Retinal pigment epithelial cell (primary cell): ENCODE measurements around the gene HYAL4.
"Not testable (repeated sequence)": the region's sequence is repeated elsewhere in the genome, so short reads cannot be mapped to it uniquely, and the experiment has no call there.

Source experiments
- DNase-seq: peaks from one replicate; pipeline ENCODE4 v3.0.0-alpha.2; 2010; ENCODE audit warnings: low read depth
- H3K4me3 ChIP-seq: 2 replicates; pipeline ENCODE4 v1.5.1; 2011; ENCODE audit warnings: mild to moderate bottlenecking, low read length, control low read depth, moderate library complexity
- TF ChIP-seq, protein P1 (sequence below): conservative IDR thresholded peaks from 2 replicates; pipeline ENCODE4 v1.5.1; 2011; ENCODE audit warnings: low read depth, low read length, control low read depth, inconsistent platforms

HYAL4 gene

GRCh38 chr7:123805287-123805686, 39.7 kb upstream of the HYAL4 start:
- DNase-seq, result no peak
- H3K4me3 ChIP-seq, result no peak overlapping the region
- TF ChIP-seq, protein P1, sequence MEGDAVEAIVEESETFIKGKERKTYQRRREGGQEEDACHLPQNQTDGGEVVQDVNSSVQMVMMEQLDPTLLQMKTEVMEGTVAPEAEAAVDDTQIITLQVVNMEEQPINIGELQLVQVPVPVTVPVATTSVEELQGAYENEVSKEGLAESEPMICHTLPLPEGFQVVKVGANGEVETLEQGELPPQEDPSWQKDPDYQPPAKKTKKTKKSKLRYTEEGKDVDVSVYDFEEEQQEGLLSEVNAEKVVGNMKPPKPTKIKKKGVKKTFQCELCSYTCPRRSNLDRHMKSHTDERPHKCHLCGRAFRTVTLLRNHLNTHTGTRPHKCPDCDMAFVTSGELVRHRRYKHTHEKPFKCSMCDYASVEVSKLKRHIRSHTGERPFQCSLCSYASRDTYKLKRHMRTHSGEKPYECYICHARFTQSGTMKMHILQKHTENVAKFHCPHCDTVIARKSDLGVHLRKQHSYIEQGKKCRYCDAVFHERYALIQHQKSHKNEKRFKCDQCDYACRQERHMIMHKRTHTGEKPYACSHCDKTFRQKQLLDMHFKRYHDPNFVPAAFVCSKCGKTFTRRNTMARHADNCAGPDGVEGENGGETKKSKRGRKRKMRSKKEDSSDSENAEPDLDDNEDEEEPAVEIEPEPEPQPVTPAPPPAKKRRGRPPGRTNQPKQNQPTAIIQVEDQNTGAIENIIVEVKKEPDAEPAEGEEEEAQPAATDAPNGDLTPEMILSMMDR, result no peak

- H3K4me3 ChIP-seq, result no peak overlapping the region
- no peak for DNase-seq
- TF ChIP-seq, protein P1, result no peak
Measured at GRCh38 chr7:123809471-123809870, 35.5 kb upstream of the HYAL4 start.

DNA sequence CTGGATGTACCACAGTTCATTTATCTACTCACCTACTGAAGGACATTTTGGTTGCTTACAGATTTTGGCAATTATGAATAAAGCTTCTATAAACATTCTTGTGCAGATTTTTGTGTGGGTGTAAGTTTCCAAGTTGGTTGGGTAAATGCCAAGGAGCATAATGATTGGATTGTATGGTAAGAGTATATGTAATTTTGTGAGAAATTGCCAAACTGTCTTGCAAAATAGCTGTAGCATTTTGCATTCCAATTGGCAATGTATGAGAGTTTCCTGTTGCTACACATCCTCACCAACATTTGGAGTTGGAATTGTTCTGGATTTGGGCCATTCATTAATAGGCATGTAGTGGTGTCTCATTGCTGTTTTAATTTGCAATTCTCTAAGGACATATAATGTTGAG, 33.9 kb upstream of the HYAL4 start:
- H3K4me3 ChIP-seq, result no peak overlapping the region
- TF ChIP-seq, protein P1, result no peak
- no peak for DNase-seq

DNA sequence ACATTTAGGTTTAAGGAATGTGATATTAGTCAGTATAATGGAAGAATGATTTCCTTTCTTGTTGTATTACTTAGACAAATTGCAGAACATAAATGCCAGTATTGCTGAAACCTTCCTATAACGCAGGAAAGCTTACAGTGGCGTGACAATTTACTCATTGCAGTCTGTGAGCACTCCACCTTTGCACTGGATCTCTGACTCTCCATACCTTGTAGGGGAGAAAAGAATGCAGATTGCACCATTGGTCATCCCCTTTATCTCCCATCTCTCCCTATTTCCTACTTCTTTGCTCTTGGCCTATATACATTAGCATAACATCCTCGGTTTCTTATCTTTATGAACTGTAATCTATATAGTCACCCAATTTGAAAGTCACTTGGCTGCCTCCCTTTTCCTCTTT, 28.1 kb upstream of the HYAL4 start:
- TF ChIP-seq, protein P1, result no peak
- no peak for DNase-seq
- no peak overlapping the region for H3K4me3 ChIP-seq

DNA sequence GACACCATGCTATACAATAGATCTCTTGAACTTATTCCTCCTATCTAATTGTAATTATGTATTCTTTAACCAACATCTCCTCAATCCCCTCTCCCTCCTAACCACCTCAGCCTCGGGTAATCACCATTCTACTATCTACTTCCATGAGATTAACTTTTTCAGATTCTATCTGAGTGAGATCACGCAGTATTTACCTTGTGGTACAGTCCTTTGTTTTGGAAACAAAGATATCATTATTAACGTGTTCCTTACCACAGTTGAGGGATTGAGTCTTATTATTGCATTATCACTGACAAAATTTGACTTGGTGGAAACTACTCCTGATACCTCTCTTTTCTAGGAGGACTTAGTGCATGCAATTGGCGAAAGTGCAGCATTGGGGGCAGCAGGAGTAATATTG, 26.0 kb upstream of the HYAL4 start:
- TF ChIP-seq, protein P1, result no peak
- H3K4me3 ChIP-seq, result no peak overlapping the region
- no peak for DNase-seq

GRCh38 chr7:123819795-123820194, 25.2 kb upstream of the HYAL4 start:
- not testable (repeated sequence) for H3K4me3 ChIP-seq, DNase-seq

GRCh38 chr7:123820864-123821263, 24.1 kb upstream of the HYAL4 start:
- DNase-seq, result no peak
- no peak overlapping the region for H3K4me3 ChIP-seq
- TF ChIP-seq, protein P1, result no peak

GRCh38 chr7:123821320-123821719, 23.6 kb upstream of the HYAL4 start:
- TF ChIP-seq, protein P1, result no peak
- no peak overlapping the region for H3K4me3 ChIP-seq
- no peak for DNase-seq
